RWPE1 (cell line): ENCODE measurements around the gene INTS11.

ENCODE experiments used
- CTCF ChIA-PET: fragments of 350-600 bp; sonication (Branson Sonifier 250); formaldehyde crosslinking; extraction: SDS; loops from one replicate; lab custom pipeline; 2021; lab: Yijun Ruan, JAX
- POLR2A ChIA-PET: fragments of 400-600 bp; formaldehyde crosslinking; extraction: SDS; loops from one replicate; lab custom pipeline; 2020; ENCODE audit warnings: antibody characterized with exemption; ENCODE audit not compliant: low non-redundant PET; lab: Yijun Ruan, JAX
- DNase-seq: peaks from one replicate; pipeline ENCODE4 v3.0.0; 2012; ENCODE audit warnings: low spot score
- H3K27ac ChIP-seq: fragments of 450-650 bp; 2 replicates; pipeline ENCODE4 v1.5.1; 2017
- CTCF ChIP-seq: fragments of 450-650 bp; conservative IDR thresholded peaks from 2 replicates; pipeline ENCODE4 v1.5.1; 2017; ENCODE audit warnings: low read depth, mild to moderate bottlenecking

INTS11 gene

DNA sequence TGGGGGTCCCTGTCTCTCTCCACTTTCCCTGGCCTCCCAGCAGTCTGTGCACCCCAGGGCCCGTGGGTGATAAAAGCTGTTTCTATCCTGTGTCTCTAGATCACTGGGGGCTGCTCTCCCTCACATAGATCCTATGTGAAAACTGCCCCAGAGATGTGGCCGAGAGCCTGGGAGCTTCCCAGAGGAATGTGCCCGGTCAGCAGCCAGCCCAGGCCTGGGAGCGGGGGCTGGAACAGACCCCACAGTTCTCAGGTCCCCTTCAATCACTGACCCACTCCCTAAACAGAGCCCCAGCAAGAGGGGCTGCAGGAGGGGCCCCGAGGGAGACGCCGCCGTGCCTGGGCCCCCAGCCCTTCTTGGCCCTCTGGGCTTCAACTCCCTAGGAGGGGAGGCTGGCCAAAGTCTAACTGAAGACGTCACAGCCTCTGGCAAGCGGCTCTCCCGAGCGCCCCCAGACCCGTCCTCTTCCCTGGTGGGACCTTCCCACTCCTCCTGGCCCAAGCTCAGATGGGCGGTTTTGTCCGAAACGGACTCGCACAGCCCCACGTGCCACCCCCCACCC, 33.5 kb upstream of the INTS11 start:
- H3K27ac ChIP-seq: peak overlapping the region; percentile 55
- DNase-seq: no peak
- CTCF ChIA-PET: interaction anchor here (0.6 kb wide), 1 partner anchor 20 kb away, joined by 7 read pairs; no protein-coding TSS in a partner anchor
- no peak for TF ChIP-seq CTCF
- POLR2A ChIA-PET: no interaction called here

- peak overlapping the region; percentile 55; the same call in 1 of the 2 replicates for H3K27ac ChIP-seq
- CTCF ChIA-PET: no interaction called here
Measured at GRCh38 chr1:1356796-1357401, 32.4 kb upstream of the INTS11 start.

DNA sequence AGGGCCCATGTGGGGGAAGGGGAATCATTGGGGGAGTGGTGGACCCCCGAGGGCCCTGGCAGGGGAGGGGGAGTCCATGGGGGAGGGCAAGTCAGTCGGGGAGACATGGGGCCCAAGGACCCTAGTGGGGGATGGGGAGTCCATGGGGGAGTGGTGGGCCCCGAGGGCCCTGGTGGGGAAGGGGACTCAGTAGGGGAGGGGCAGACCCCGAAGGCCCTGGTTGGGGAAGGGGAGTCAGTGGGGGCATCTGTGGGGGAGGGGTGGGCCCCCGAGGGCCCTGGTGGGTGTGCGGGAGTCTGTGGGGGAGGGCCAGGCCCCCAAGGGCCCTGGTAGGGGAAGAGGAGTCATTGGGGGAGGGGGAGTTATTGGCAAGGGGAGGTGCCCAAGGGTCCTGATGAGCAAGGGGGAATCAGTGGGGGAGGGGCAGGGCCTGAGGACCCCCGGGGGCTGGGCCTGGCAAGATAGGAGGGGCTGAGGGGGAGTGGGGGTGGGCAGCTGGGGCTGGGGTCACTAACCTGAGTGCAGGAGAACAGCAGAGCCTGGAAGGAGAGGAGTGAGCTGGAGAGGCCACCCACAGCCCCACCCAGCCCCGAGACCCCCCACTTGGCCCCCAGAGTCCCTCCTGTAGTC, 31.8 kb upstream of the INTS11 start:
- TF ChIP-seq CTCF: no peak
- ChIA-PET POLR2A (no interaction called here), CTCF (no interaction called here)
- DNase-seq: no peak
- no peak overlapping the region for H3K27ac ChIP-seq

More at GRCh38 chr1:1356796-1357401, 32.4 kb upstream of the INTS11 start:
- POLR2A ChIA-PET: no interaction called here
- TF ChIP-seq CTCF: no peak
- DNase-seq: no peak

- ChIA-PET CTCF (interaction anchor here (1.0 kb wide), 1 partner anchor 16 kb away, joined by 4 read pairs; no protein-coding TSS in a partner anchor), POLR2A (no interaction called here)
- no peak for DNase-seq
- no peak overlapping the region for H3K27ac ChIP-seq
- no peak for TF ChIP-seq CTCF
Measured at GRCh38 chr1:1355416-1355815, 31.0 kb upstream of the INTS11 start.

GRCh38 chr1:1354271-1355247, 30.1 kb upstream of the INTS11 start:
- POLR2A ChIA-PET: interaction anchor here (0.7 kb wide), 1 partner anchor 275 kb away, joined by 3 read pairs; no protein-coding TSS in a partner anchor
- no peak for DNase-seq
- peak overlapping the region; percentile 64; the same call in 1 of the 2 replicates for H3K27ac ChIP-seq
- no peak for TF ChIP-seq CTCF
- CTCF ChIA-PET: interaction anchor here (1.0 to 1.4 kb wide), 2 partner anchors 17 to 18 kb away, joined by 4 to 5 read pairs; no protein-coding TSS in a partner anchor
